Measurements from ENCODE around the gene POU5F1. TPM values are rescaled to one million over a fixed set of nuclear protein-coding genes. Genes with fewer than 3 reads are reported as not detected.

The POU5F1 gene
- total and polyA plus RNA-seq, 2 experiments from 2014 or later, result 1.6 TPM; not detected in 1

GRCh38 chr6:31140643-31141042 is 29.8 kb downstream of the POU5F1 start:
- no peak for DNase-seq (ENCODE audit: low read depth in 1 of 2, low spot score in 1 of 2)
- TF ChIP-seq CTCF (IDR thresholded peaks at IDR 0.05; ENCODE audit: low read depth, low read length), result no peak
- H3K27me3 ChIP-seq, result no peaks in the 10 kb centered on the region
- no peaks in the 10 kb centered on the region for H3K9me3 ChIP-seq (ENCODE audit: low read depth)
- no peaks in the 10 kb centered on the region for H3K4me1 ChIP-seq (ENCODE audit: low read depth)
- H3K27ac ChIP-seq, result no peak overlapping the region
- H3K4me3 ChIP-seq, result no peak overlapping the region
- no peaks in the 10 kb centered on the region for H3K36me3 ChIP-seq

- no peaks in the 10 kb centered on the region for H3K27me3 ChIP-seq
- H3K27ac ChIP-seq, result no peak overlapping the region
- H3K36me3 ChIP-seq, result no peaks in the 10 kb centered on the region
- H3K4me1 ChIP-seq (ENCODE audit: low read depth), result no peaks in the 10 kb centered on the region
- H3K9me3 ChIP-seq (ENCODE audit: low read depth), result no peaks in the 10 kb centered on the region
- TF ChIP-seq CTCF (IDR thresholded peaks at IDR 0.05; ENCODE audit: low read depth, low read length), result no peak
- H3K4me3 ChIP-seq, result no peak overlapping the region
- peak in 1 of 2 donors; percentile 79 for DNase-seq (ENCODE audit: low read depth in 1 of 2, low spot score in 1 of 2)
Measured at GRCh38 chr6:31139599-31139998, 30.9 kb downstream of the POU5F1 start.

- H3K27ac ChIP-seq, result no peak within 1 kb of the TSS
- H3K36me3 ChIP-seq, result no peaks in the 10 kb centered on the region
- H3K9me3 ChIP-seq (ENCODE audit: low read depth), result no peaks in the 10 kb centered on the region
- H3K4me3 ChIP-seq, result no peak within 1 kb of the TSS
- no peaks in the 10 kb centered on the region for H3K27me3 ChIP-seq
- no peaks in the 10 kb centered on the region for H3K4me1 ChIP-seq (ENCODE audit: low read depth)
- no peak for DNase-seq (ENCODE audit: low read depth in 1 of 2, low spot score in 1 of 2)
- no peak for TF ChIP-seq CTCF (IDR thresholded peaks at IDR 0.05; ENCODE audit: low read depth, low read length)
Measured at GRCh38 chr6:31138982-31139381, 31.5 kb downstream of the POU5F1 start, which contains the start of gene PSORS1C2. Gene PSORS1C2 (minus strand): TSS chr6:31139066. CDS start chr6:31139026, 40 bp downstream.

GRCh38 chr6:31135710-31136109 is 34.8 kb downstream of the POU5F1 start:
- Histone ChIP-seq H3K27ac (no peak overlapping the region), H3K36me3 (no peaks in the 10 kb centered on the region), H3K9me3 (ENCODE audit: low read depth) (no peaks in the 10 kb centered on the region), H3K4me1 (ENCODE audit: low read depth) (no peaks in the 10 kb centered on the region), H3K27me3 (no peaks in the 10 kb centered on the region), H3K4me3 (no peak overlapping the region)
- TF ChIP-seq CTCF (IDR thresholded peaks at IDR 0.05; ENCODE audit: low read depth, low read length), result no peak
- no peak for DNase-seq (ENCODE audit: low read depth in 1 of 2, low spot score in 1 of 2)

GRCh38 chr6:31132806-31133205 is 37.7 kb downstream of the POU5F1 start:
- H3K36me3 ChIP-seq, result no peaks in the 10 kb centered on the region
- TF ChIP-seq CTCF (IDR thresholded peaks at IDR 0.05; ENCODE audit: low read depth, low read length), result no peak
- H3K27ac ChIP-seq, result no peak overlapping the region
- peaks cover 8% of the 10 kb centered on the region for H3K27me3 ChIP-seq
- H3K9me3 ChIP-seq (ENCODE audit: low read depth), result no peaks in the 10 kb centered on the region
- DNase-seq (ENCODE audit: low read depth in 1 of 2, low spot score in 1 of 2), result no peak
- no peak overlapping the region for H3K4me3 ChIP-seq
- no peaks in the 10 kb centered on the region for H3K4me1 ChIP-seq (ENCODE audit: low read depth)

GRCh38 chr6:31131595-31131994 is 38.9 kb downstream of the POU5F1 start:
- peaks cover 8% of the 10 kb centered on the region for H3K27me3 ChIP-seq
- no peaks in the 10 kb centered on the region for H3K9me3 ChIP-seq (ENCODE audit: low read depth)
- no peak overlapping the region for H3K27ac ChIP-seq
- H3K4me1 ChIP-seq (ENCODE audit: low read depth), result no peaks in the 10 kb centered on the region
- TF ChIP-seq CTCF (IDR thresholded peaks at IDR 0.05; ENCODE audit: low read depth, low read length), result no peak
- DNase-seq (ENCODE audit: low read depth in 1 of 2, low spot score in 1 of 2), result no peak
- H3K4me3 ChIP-seq, result no peak overlapping the region
- H3K36me3 ChIP-seq, result no peaks in the 10 kb centered on the region
